Measurements from ENCODE around the gene KRT80. TPM values are rescaled to one million over a fixed set of nuclear protein-coding genes. Genes with fewer than 3 reads are reported as not detected.
A peak's percentile ranks its signal among the peaks of the same experiment; 100 is the strongest.

Gene KRT80
- polyA plus RNA-seq, 2 of the 4 experiments (the other 2 are of a cell fraction): 38.3 to 63.1 TPM

DNA sequence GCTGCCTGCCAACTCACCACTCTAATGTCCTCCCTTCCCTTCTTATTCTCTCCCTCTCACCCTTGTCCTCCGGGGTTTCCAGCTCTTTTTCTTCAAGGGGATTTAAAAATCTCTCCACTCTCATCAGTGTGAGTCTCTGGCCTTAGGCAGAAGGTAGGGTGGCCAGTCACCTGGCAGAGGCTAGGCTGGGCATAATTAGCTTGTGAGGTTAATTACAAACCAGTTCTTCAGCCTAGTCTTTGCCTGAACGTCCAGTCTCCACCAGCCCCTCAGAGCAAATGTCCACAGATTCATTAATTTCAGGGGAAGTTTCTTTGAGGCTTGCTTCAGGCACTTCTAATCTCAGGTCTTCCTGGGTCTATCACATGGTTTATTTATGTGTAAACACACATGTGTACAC lies 48.0 kb upstream of the KRT80 start:
- Histone ChIP-seq H3K4me3 (peak overlapping the region; percentile 93), H3K4me2 (peak overlapping the region; percentile 99), H3K27ac (peak overlapping the region; percentile 97), H3K4me1 (peaks cover 95% of the 10 kb centered on the region), H3K9me3 (no peaks in the 10 kb centered on the region)
- DNase-seq (ENCODE audit: low read depth in 1 of 2, low spot score in 1 of 2) (peak in 1 of 2 experiments; percentile 26), FAIRE-seq (no peak), ATAC-seq (no peak)
- WGBS (ENCODE audit: missing lambda C conversion rate): 28% methylated on average over 2 of the region's 2 CpGs
- POLR2A ChIA-PET: interaction anchor here (2.4 to 7.4 kb wide), 3 partner anchors 40 to 45 kb away, joined by 7 to 54 read pairs (median 15); no protein-coding TSS in a partner anchor
- CTCF ChIA-PET: interaction anchor here (2.3 to 13.1 kb wide), 5 partner anchors 17 to 82 kb away, joined by 11 to 182 read pairs (median 33); no protein-coding TSS in a partner anchor
- TF ChIP-seq RNF2 (IDR thresholded peaks at IDR 0.05; ENCODE audit: borderline replicate concordance, low read depth): no peak
- TF ChIP-seq, protein P1, sequence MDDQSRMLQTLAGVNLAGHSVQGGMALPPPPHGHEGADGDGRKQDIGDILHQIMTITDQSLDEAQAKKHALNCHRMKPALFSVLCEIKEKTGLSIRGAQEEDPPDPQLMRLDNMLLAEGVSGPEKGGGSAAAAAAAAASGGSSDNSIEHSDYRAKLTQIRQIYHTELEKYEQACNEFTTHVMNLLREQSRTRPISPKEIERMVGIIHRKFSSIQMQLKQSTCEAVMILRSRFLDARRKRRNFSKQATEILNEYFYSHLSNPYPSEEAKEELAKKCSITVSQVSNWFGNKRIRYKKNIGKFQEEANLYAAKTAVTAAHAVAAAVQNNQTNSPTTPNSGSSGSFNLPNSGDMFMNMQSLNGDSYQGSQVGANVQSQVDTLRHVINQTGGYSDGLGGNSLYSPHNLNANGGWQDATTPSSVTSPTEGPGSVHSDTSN (IDR thresholded peaks at IDR 0.05): 0 out of 2 replicates have a peak, but pooled peaks have one; percentile 52

DNA sequence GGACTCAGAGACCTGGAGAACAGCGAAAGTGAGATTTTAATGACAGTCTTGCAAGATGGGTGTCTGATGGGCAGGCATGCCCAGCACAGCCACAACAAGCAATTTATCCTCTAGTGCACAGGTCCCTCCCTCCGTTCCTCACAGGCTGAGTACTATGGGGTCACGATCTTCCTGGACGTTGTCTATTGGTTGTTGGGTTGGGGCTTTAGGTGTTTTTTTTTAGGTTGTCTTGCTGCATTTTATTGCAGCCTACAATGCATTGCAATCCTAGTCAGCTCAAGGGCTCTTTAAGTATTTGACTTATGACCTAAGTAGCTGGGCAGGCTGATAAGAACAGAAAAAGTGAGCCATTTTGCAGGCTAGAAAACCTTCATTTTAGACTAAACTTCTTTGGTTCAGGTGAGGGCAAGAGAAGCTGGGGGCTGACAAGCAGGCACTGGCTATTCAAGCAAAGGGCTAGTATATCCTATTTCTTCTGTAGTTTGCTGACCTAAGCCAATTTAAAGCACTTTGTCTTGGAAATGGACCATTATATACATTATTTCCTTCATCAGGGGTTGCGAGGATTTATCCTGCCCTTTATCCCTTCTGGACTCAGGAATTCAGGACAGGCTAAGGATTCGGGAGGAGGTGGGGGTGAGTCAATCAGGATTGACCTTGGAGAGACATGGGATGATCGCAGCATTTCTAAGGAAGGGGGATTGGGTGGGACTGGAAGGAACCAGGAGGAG lies 47.3 kb upstream of the KRT80 start:
- DNase-seq (ENCODE audit: low read depth in 1 of 2, low spot score in 1 of 2) (peak in 1 of 2 experiments; percentile 53), ATAC-seq (no peak), FAIRE-seq (no peak)
- WGBS (ENCODE audit: missing lambda C conversion rate): 59% methylated on average over 7 of the region's 7 CpGs
- Histone ChIP-seq H3K4me1 (peaks cover 88% of the 10 kb centered on the region), H3K4me3 (peak overlapping the region; percentile 93), H3K27ac (peak overlapping the region; percentile 97), H3K9me3 (no peaks in the 10 kb centered on the region), H3K4me2 (peak overlapping the region; percentile 99)
- ChIA-PET CTCF (interaction anchor here (1.0 to 13.1 kb wide), 12 partner anchors 8 to 641 kb away, joined by 3 to 182 read pairs (median 8); no protein-coding TSS in a partner anchor), POLR2A (interaction anchor here (2.3 to 7.4 kb wide), 4 partner anchors 12 to 47 kb away, joined by 9 to 54 read pairs (median 13); partner anchors contain the start of gene KRT80)
- TF ChIP-seq, protein P1 (IDR thresholded peaks at IDR 0.05): no peak
- TF ChIP-seq GATA3 (IDR thresholded peaks at IDR 0.05; ENCODE audit: borderline replicate concordance) (peak; percentile 14; the same call in 1 of the 2 replicates), MAFK (IDR thresholded peaks at IDR 0.05; ENCODE audit: partially characterized antibody) (peak; percentile 84), JUN (IDR thresholded peaks at IDR 0.05) (peak in 1 of 2 experiments; percentile 10; a peak in 2 of 5 replicates), HOXA7 (CRISPR knock-in tag; IDR thresholded peaks at IDR 0.05) (peak; percentile 77; the same call in 1 of the 2 replicates), CEBPB (IDR thresholded peaks at IDR 0.05) (0 out of 4 replicates have a peak, but pooled peaks of 1 of the 2 experiments have one; percentile 4), RNF2 (IDR thresholded peaks at IDR 0.05; ENCODE audit: borderline replicate concordance, low read depth) (no peak)
- TF ChIP-seq, protein P2, sequence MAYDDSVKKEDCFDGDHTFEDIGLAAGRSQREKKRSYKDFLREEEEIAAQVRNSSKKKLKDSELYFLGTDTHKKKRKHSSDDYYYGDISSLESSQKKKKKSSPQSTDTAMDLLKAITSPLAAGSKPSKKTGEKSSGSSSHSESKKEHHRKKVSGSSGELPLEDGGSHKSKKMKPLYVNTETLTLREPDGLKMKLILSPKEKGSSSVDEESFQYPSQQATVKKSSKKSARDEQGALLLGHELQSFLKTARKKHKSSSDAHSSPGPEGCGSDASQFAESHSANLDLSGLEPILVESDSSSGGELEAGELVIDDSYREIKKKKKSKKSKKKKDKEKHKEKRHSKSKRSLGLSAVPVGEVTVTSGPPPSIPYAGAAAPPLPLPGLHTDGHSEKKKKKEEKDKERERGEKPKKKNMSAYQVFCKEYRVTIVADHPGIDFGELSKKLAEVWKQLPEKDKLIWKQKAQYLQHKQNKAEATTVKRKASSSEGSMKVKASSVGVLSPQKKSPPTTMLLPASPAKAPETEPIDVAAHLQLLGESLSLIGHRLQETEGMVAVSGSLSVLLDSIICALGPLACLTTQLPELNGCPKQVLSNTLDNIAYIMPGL (CRISPR knock-in tag; IDR thresholded peaks at IDR 0.05; ENCODE audit: borderline replicate concordance): no peak
- TF ChIP-seq, protein P3, sequence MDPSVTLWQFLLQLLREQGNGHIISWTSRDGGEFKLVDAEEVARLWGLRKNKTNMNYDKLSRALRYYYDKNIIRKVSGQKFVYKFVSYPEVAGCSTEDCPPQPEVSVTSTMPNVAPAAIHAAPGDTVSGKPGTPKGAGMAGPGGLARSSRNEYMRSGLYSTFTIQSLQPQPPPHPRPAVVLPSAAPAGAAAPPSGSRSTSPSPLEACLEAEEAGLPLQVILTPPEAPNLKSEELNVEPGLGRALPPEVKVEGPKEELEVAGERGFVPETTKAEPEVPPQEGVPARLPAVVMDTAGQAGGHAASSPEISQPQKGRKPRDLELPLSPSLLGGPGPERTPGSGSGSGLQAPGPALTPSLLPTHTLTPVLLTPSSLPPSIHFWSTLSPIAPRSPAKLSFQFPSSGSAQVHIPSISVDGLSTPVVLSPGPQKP (IDR thresholded peaks at IDR 0.05; ENCODE audit: low read depth, low read length): no peak

DNA sequence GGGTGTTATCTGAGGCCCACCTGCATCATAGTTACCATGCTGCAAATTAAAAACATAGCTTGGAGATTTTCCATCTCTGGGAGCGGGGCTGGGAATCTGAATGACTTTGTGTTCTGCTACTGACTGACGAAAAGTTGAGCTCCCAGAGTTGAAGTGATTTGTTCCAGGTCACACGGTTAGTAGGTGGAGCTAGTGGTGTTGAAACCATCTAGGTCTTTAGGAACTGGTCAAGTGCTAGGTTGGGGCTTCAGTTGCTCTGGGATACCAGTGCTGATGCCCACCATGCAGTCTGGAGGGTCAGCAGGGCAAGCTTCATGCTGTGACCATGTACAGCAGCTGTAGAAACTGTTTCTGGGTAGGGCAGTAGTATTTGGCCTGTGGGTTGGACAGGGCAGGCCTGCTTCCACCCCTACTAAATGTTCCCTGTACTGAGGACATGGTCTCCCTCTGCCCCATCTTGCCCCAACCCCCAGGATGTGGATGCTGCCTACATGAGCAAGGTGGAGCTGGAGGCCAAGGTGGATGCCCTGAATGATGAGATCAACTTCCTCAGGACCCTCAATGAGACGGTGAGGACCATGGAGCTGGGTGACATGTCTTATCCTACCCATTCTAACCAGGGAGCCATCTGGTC lies 46.5 kb upstream of the KRT80 start:
- peak; percentile 48; the same call in 1 of the 2 replicates for TF ChIP-seq TP53 (CRISPR knock-in tag; IDR thresholded peaks at IDR 0.05)
- peak; percentile 72 for TF ChIP-seq POLR2AphosphoS2 (conservative IDR thresholded peaks at IDR 0.05; ENCODE audit: low read length)
- peak; percentile 2; the same call in 1 of the 2 replicates for TF ChIP-seq FOSB (CRISPR knock-in tag; IDR thresholded peaks at IDR 0.05)
- TF ChIP-seq CEBPB (IDR thresholded peaks at IDR 0.05): no peak
- TF ChIP-seq, protein P4, sequence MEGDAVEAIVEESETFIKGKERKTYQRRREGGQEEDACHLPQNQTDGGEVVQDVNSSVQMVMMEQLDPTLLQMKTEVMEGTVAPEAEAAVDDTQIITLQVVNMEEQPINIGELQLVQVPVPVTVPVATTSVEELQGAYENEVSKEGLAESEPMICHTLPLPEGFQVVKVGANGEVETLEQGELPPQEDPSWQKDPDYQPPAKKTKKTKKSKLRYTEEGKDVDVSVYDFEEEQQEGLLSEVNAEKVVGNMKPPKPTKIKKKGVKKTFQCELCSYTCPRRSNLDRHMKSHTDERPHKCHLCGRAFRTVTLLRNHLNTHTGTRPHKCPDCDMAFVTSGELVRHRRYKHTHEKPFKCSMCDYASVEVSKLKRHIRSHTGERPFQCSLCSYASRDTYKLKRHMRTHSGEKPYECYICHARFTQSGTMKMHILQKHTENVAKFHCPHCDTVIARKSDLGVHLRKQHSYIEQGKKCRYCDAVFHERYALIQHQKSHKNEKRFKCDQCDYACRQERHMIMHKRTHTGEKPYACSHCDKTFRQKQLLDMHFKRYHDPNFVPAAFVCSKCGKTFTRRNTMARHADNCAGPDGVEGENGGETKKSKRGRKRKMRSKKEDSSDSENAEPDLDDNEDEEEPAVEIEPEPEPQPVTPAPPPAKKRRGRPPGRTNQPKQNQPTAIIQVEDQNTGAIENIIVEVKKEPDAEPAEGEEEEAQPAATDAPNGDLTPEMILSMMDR (IDR thresholded peaks at IDR 0.05): no peak
- no peak for TF ChIP-seq CHD4 (IDR thresholded peaks at IDR 0.05; ENCODE audit: borderline replicate concordance)
- TF ChIP-seq JUN (IDR thresholded peaks at IDR 0.05): peak; percentile 21 to 39; a peak in 2 of 5 replicates
- TF ChIP-seq HOXA7 (CRISPR knock-in tag; IDR thresholded peaks at IDR 0.05): peak; percentile 67; the same call in 1 of the 2 replicates
- no peak for TF ChIP-seq HOXB13 (CRISPR knock-in tag; IDR thresholded peaks at IDR 0.05; ENCODE audit: low read depth)
- peak; percentile 74 for TF ChIP-seq RARB (CRISPR knock-in tag; IDR thresholded peaks at IDR 0.05)
- TF ChIP-seq NPAS2 (CRISPR knock-in tag; IDR thresholded peaks at IDR 0.05; ENCODE audit: borderline replicate concordance): no peak
- Histone ChIP-seq H3K4me3 (peak overlapping the region; percentile 93), H3K4me1 (peaks cover 80% of the 10 kb centered on the region), H3K9me3 (no peaks in the 10 kb centered on the region), H3K27ac (peak overlapping the region; percentile 97), H3K4me2 (peak overlapping the region; percentile 99)
- POLR2A ChIA-PET: interaction anchor here (0.6 to 7.4 kb wide), 13 partner anchors 8 to 90 kb away, joined by 3 to 54 read pairs (median 4); partner anchors contain the start of gene KRT80
- ATAC-seq (peak in 1 of 2 experiments; percentile 0; a peak in 2 of 6 replicates), FAIRE-seq (peak; percentile 63), DNase-seq (ENCODE audit: low read depth in 1 of 2, low spot score in 1 of 2) (peak; percentile 10 to 48)
- 53% methylated on average over 4 of the region's 4 CpGs for WGBS (ENCODE audit: missing lambda C conversion rate)
- CTCF ChIA-PET: interaction anchor here (0.8 to 13.1 kb wide), 21 partner anchors 9 to 641 kb away, joined by 3 to 182 read pairs (median 4); partner anchors contain the start of gene KRT80
